ENCODE results near the gene ELL.
"Not testable (repeated sequence)": the region's sequence is repeated elsewhere in the genome, so short reads cannot be mapped to it uniquely, and the experiment has no call there.

The ELL gene

GRCh38 chr19:18418483-18419194, 103.2 kb downstream of the ELL start:
- DNase-seq, result no peak

DNA sequence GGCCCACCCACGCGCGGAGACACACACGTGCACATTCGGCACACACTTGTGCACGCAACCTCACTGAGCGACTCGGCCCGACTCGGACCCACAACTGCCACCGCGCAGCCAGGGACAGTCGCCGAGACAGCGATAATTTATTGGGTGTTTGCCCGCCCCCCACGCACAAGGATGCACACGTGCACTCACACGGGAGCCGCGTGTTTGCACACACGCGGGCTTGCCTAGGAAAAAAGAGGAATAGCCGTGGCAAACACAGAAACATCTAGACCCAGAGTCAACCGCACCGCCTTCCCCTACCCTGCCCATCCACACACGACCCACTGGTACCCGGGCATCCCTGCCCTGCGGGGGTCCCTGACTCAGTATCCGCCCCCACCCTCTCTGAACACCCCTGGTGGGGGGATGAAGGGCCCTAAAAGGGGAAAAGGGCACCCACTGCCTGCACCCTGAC, 103.8 kb downstream of the ELL start:
- no peak for DNase-seq

DNA sequence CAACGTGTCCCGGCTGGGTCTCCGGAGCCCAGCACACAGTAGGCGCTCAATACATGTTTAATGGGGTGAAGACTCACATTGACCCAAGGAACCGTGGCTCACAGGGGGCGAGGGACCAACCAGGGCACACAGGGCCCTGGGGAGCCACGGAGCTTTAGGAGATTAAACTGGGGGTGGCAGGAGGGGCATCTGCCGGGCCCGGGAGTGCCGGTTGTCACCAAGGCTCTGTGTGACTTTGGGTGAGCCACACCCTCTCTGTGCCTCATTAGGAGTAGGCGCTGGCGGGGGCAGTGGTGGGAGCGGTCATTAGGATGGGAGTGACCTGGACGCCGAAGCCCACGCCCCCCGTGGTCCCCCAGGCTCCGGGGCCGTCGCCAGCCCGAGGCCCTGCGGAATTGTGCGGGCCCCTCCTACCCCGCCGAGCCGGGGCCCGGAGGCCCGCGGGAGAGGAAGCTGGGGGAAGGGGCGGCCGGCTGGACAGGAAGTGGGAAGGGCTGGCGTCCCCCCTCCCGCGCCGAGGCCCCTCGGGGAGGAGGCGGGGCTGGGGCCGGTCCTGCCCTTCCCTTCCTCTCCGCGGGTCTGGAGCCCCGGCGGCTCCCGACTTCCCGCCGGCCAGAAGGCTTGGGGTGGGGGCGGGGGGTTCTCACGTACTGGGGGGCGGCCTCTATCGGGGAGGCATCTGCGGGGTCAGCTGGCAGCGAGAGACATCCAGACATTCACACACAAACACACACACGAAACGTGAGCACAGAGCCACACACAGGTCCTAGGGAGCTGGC, 104.4 kb downstream of the ELL start:
- DNase-seq, result no peak

DNA sequence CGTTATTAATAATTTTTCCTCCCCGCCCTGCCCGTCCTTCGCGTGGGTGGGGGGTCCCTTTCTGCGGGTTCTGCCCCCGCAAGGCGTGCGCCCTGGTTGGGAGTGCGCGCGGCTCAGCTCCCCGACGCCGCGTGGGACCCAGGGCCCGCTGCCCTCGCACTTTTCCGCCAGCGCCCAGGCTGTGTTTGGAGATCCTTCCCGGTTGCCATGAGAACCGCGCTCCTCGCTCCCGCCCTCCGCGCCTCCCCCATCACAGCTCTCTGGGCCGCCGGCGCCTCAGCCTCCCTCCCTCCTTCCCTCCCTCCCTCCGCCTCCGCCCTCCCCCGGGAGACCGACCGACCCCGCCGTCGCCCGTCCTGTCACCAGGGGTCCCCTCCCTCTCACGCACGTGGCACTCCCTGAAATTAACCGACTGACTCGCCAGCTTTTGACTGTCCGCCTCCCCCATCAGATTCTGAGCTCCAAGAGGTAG, 105.1 kb downstream of the ELL start:
- peak; percentile 50 for DNase-seq

DNA sequence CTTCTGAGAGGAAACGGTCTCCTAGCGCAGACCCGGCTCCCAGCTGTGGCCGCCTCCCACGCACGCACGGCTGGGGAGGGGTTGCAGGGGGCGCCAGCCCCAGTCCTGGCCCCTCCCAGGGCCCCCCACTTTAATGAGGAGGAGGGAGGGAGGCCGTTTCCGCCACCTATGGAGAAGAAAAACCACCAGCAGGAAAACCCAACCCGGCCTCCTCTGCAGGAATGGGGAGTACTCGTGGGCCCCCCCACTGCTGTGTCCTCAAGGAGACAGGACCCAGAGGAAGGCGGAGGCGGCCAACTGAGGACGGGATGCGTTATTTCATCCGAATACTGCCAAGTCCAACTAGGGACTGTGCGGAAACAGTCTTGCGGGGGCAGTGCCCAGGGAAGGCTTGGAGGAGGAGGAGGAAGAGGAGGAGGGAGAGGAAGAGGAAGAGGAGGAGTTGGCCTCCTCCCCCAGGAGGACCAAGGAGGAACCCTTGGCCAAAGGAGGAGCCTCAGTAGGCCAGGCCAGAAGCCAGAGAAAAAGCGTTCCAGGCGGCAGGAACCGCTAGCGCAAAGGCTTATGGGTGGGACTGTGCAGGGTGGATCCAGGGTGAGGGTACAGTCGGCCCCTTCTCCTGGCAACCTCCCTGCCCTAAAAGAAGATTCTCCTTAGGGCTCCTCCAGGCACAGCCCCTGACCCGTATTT, 106.5 kb downstream of the ELL start:
- DNase-seq, result no peak

- DNase-seq, result no peak
Observed at GRCh38 chr19:18414504-18415177, 107.2 kb downstream of the ELL start.

DNA sequence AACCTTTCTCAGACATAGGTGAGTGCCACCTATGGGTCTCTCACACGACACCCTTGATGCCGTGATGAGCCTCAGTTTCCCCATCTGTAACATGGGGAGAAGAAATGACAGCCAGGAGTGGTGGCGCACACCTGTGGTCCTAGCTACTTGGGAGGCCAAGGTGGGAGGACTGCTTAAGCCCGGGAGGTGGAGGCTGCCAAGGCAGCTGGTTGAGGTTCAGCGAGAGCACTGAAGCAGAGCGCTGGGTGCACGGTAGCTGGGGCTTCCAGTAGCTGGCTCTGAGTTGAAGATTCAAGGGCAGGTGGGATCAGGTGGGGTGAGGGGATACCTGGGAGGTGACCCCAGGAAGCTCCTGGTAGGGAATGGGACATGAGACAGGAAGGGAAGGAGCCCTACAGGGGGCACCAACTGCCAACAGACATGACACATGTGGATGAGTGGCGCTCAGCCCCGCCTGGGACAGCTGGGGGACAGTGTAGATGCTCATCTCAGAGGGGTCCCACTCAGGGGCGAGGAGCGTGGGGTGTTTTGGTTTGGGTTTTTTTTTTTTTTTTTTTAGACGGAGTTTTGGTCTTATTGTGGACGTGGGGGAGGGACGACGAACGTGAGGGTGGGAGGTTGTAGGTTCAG, 109.1 kb downstream of the ELL start:
- no peak for DNase-seq

DNA sequence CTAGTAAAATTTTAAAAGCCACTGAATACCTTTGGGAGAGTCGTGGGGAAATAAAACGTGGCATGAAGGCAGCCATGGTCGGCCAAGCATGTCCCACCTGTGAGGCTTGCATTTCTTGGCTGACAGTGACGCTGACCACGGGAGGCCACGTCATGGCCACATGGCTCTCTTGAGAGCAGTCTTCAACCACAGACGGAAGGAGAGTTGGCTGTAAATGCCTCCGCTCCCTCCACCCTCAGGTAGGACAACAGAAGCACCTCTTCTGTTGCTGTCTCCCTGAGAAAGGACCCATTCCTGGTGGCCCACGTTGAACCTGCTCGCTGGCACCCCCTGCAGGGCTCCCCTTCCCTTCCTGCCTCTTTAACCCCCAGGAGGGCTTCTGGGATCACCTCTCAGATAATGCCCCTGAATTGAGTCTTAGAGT, 113.8 kb downstream of the ELL start:
- DNase-seq, result no peak

DNA sequence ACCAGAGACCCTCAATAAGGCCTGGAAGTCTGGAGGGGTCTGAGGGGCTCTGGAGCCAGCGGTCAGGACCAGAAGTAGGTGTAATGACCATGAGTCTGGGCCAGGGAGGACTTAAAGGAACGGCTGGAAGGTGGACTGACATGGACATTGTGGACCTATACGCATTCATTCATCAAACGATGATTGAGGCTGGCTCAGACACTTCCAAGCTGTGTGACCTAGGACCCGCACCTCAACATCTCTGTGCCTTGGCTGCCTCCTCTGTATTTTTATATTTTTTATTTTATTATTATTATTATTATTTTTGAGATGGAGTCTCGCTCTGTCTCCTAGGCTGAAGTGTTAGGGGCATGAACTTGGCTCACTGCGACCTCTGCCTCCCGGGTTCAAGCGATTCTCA, 115.1 kb downstream of the ELL start:
- no peak for DNase-seq

DNA sequence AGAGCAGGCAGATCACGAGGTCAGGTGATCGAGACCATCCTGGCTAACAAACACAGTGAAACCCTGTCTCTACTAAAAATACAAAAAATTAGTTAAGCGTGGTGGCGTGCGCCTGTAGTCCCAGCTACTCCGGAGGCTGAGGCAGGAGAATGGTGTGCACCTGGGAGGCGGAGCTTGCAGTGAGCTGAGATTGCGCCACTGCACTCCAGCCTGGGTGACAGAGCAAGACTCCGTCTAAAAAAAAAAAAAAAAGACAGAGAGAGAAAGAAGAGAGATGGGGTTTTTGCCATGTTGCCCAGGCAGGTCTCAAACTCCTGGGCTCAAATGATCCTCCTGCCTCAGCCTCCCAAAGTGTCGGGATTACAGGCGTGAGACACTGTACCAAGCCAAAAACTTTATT, 116.1 kb downstream of the ELL start:
- DNase-seq, result not testable (repeated sequence)

GRCh38 chr19:18402455-18403248, 119.2 kb downstream of the ELL start:
- not testable (repeated sequence) for DNase-seq

- no peak for DNase-seq
Observed at GRCh38 chr19:18401580-18402112, 120.2 kb downstream of the ELL start.

GRCh38 chr19:18399008-18399407, 122.9 kb downstream of the ELL start:
- DNase-seq, result no peak

DNA sequence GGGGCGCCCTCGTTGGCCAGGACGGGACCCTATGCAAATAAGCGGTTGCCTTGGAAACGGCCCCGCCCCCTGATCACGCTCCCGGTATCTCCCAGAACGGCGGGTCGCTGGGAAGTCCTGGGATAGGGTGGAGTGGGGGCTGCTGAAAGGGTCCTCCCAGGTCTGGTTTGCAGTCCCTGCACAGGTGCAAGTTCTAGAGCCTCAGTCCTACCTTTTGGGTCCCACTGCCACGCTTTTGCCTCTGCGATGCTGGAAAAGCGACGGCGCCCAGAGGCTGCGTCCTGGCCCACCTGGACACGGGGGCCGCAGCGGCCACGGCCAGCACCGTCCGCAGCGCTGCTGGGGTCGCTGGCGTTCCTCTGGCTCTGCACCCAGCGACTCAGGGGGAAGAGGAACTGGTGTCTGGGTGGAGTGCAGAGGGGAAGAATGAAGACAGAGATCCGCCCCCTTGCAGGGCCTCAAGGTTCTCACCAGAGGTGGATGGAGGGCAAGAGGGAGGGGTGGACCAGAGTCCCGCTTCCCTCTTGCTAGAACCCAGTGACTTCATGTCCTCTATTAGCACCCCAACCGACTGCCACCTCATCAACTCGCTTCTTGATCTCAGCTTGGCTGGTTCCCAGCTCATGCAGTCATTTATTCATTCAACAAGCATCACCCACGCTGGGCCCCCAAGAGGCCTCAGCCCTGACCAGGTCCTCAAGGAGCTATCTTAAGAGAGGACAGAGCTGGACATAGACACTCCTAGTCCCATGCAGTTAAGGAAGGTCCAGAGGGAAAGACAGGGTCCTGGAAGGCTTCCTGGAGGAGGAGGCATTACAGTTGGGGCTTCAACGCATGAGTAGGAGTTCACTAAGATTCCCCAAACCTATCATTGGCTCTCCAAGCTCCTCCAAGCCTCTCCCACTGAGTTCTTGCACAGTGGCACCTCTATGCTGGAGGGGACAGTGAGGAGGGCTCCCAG, 124.3 kb downstream of the ELL start, which contains the start of gene LRRC25:
Gene LRRC25, minus strand, starts transcription at position 381 of the 961 bp plus-strand sequence. CDS start 659 bp downstream, outside the sequence.
- no peak for DNase-seq

- DNase-seq, result no peak
Observed at GRCh38 chr19:18396471-18397241, 125.2 kb downstream of the ELL start.

GRCh38 chr19:18393836-18394235, 128.0 kb downstream of the ELL start:
- no peak for DNase-seq

GRCh38 chr19:18392926-18393325, 128.9 kb downstream of the ELL start:
- no peak for DNase-seq

All from stimulated activated CD4-positive, alpha-beta T cell treated with anti-CD3 and anti-CD28 coated beads, Interleukin-12 subunit alpha, Interleukin-12 subunit beta, amount 100 ng/mL, for 4 hours (primary cell).